Measurements from ENCODE around the gene KANSL1. TPM values are rescaled to one million over a fixed set of nuclear protein-coding genes. Genes with fewer than 3 reads are reported as not detected.

The KANSL1 gene
- total and polyA plus RNA-seq, 10 of the 15 experiments (the other 5 are each of a cell fraction or from before 2014, with no cell fraction given), result 4.7 to 60.6 (median 28.0) TPM

- Histone ChIP-seq H3K79me2 (ENCODE audit: control insufficient read depth, insufficient read depth, low read length) (peaks cover 98% of the 10 kb centered on the region), H3K36me3 (ENCODE audit: control insufficient read depth in 2 of 2, insufficient read depth in 2 of 2, low read length in 1 of 2) (peaks cover 6 to 18% of the 10 kb centered on the region in 2 experiments)
Measured at GRCh38 chr17:46128453-46128852, 64.8 kb downstream of the KANSL1 start.

More at GRCh38 chr17:46128453-46128852, 64.8 kb downstream of the KANSL1 start:
- RAD21 ChIA-PET (ENCODE audit: unreplicated experiment), result no interaction called here
- no peak overlapping the region for H3K4me3 ChIP-seq
- SMC1A ChIA-PET (ENCODE audit: uncharacterized antibody, unreplicated experiment), result interaction anchor here (0.7 to 1.6 kb wide), 3 partner anchors 8 to 17 kb away, joined by 3 to 9 read pairs (median 8); no protein-coding TSS in a partner anchor
- peaks cover 14% of the 10 kb centered on the region; the same call in 1 of the 2 replicates for H4K20me1 ChIP-seq (ENCODE audit: control insufficient read depth, insufficient read depth)
- FAIRE-seq (no peak), DNase-seq (ENCODE audit: low read depth, low spot score) (no peak), ATAC-seq (no peak)
- H3K27me3 ChIP-seq (replicated peaks in 1 of 2; ENCODE audit: control insufficient read depth in 2 of 2, insufficient read depth in 2 of 2, low read length in 1 of 2), result no peaks in the 10 kb centered on the region
- intact Hi-C loops (cut with micrococcal nuclease; ENCODE audit: unreplicated experiment), result no loop called here
- H3K9me3 ChIP-seq (replicated peaks; ENCODE audit: control insufficient read depth, insufficient read depth, low read length), result no peaks in the 10 kb centered on the region
- no TSS peak for BruUV-seq (replicated peaks)
- no peak overlapping the region for H3K27ac ChIP-seq (ENCODE audit: control insufficient read depth, insufficient read depth)
- TF ChIP-seq MLLT1 (IDR thresholded peaks at IDR 0.05), result 0 out of 2 replicates have a peak, but pooled peaks have one; percentile 18
- TF ChIP-seq FOXM1 (IDR thresholded peaks at IDR 0.05; ENCODE audit: low read depth, low read length), result no peak
- H3K4me1 ChIP-seq (ENCODE audit: control insufficient read depth, insufficient read depth, low read length), result peaks cover 18% of the 10 kb centered on the region
- no peak overlapping the region for H3K4me2 ChIP-seq (ENCODE audit: control insufficient read depth, insufficient read depth)
- 98% methylated on average over 4 of the region's 4 CpGs for WGBS (ENCODE audit: insufficient coverage, insufficient replicate concordance, low lambda C conversion rate, missing lambda C conversion rate)
- CTCF ChIA-PET, result interaction anchor here (0.7 to 1.4 kb wide), 2 partner anchors 57 to 65 kb away, joined by 3 to 5 read pairs; partner anchors contain the start of gene KANSL1
- no peak overlapping the region for H2AFZ ChIP-seq (ENCODE audit: control insufficient read depth, low read depth, low read length)
- in situ Hi-C loops (cut with MboI), result loop anchor here (25.0 kb wide), 1 partner anchor 541 kb away; no protein-coding TSS in a partner anchor
- H3K9ac ChIP-seq (ENCODE audit: control insufficient read depth, insufficient read depth, low read length), result no peak overlapping the region
- POLR2A ChIA-PET, result interaction anchor here (4.0 kb wide), 1 partner anchor 17 kb away, joined by 14 read pairs; no protein-coding TSS in a partner anchor
